Activated naive CD4-positive, alpha-beta T cell treated with anti-CD3 and anti-CD28 coated beads for 36 hours (primary cell): Measurements from ENCODE around the gene SIM2. TPM values are rescaled to one million over a fixed set of nuclear protein-coding genes. Genes with fewer than 3 reads are reported as not detected.

Experiments
- CTCF ChIA-PET: fragments of 350-600 bp; sonication (Branson Sonifier 250); formaldehyde crosslinking; loops from one replicate; lab custom pipeline; 2021; ENCODE audit warnings: antibody characterized with exemption; lab: Charles Lee
- DNase-seq: peaks from one replicate; pipeline ENCODE4 v3.0.0-alpha.2; 2020
- H3K27ac Mint-ChIP-seq: one replicate; pipeline ENCODE4 v1.8.0; 2021; ENCODE audit warnings: mild to moderate bottlenecking, mixed read lengths
- H3K27me3 Mint-ChIP-seq: one replicate; pipeline ENCODE4 v1.8.0; 2021; ENCODE audit warnings: low read depth, mixed read lengths
- H3K36me3 Mint-ChIP-seq: one replicate; pipeline ENCODE4 v1.8.0; 2021; ENCODE audit warnings: low read depth, mixed read lengths
- H3K4me1 Mint-ChIP-seq: one replicate; pipeline ENCODE4 v1.8.0; 2021; ENCODE audit warnings: low read depth, mixed read lengths
- H3K4me3 Mint-ChIP-seq: one replicate; pipeline ENCODE4 v1.8.0; 2021; ENCODE audit warnings: mild to moderate bottlenecking, moderate library complexity, mixed read lengths
- H3K9me3 Mint-ChIP-seq: one replicate; pipeline ENCODE4 v1.8.0; 2021; ENCODE audit warnings: mixed read lengths
- intact Hi-C: fragments of 100-400 bp; cut with micrococcal nuclease; formaldehyde crosslinking; loops from one replicate; pipeline ENCODE4 v1.15.1; 2023
- total RNA-seq, 2 experiments: library from RNA; stranded (reverse); gene quantifications; one replicate each; pipeline ENCODE4 v1.2.3, GENCODE V29; 2021

The SIM2 gene
- total RNA-seq, 2 experiments from 2014 or later, result 0.74 to 0.94 TPM

GRCh38 chr21:36791695-36792470, 93.0 kb downstream of the SIM2 start:
- Mint-ChIP-seq H3K36me3 (peaks cover 2% of the 10 kb centered on the region), H3K4me3 (no peak overlapping the region), H3K27me3 (no peaks in the 10 kb centered on the region), H3K4me1 (no peaks in the 10 kb centered on the region), H3K27ac (no peak overlapping the region), H3K9me3 (peaks cover 3% of the 10 kb centered on the region)
- CTCF ChIA-PET, result no interaction called here
- intact Hi-C loops, result no loop called here
- no peak for DNase-seq

GRCh38 chr21:36792505-36792967, 93.6 kb downstream of the SIM2 start:
- no peaks in the 10 kb centered on the region for H3K4me1 Mint-ChIP-seq
- H3K27me3 Mint-ChIP-seq, result no peaks in the 10 kb centered on the region
- H3K36me3 Mint-ChIP-seq, result peaks cover 2% of the 10 kb centered on the region
- intact Hi-C loops, result no loop called here
- no peak overlapping the region for H3K4me3 Mint-ChIP-seq
- CTCF ChIA-PET, result no interaction called here
- H3K9me3 Mint-ChIP-seq, result peaks cover 6% of the 10 kb centered on the region
- H3K27ac Mint-ChIP-seq, result no peak overlapping the region
- peak; percentile 15 for DNase-seq

- H3K4me3 Mint-ChIP-seq, result no peak overlapping the region
- no peak overlapping the region for H3K27ac Mint-ChIP-seq
- CTCF ChIA-PET, result interaction anchor here (0.5 kb wide), 1 partner anchor 248 kb away, joined by 3 read pairs; no protein-coding TSS in a partner anchor
- intact Hi-C loops, result no loop called here
- H3K9me3 Mint-ChIP-seq, result peaks cover 17% of the 10 kb centered on the region
- DNase-seq, result no peak
- H3K36me3 Mint-ChIP-seq, result peaks cover 13% of the 10 kb centered on the region
- no peaks in the 10 kb centered on the region for H3K4me1 Mint-ChIP-seq
- no peaks in the 10 kb centered on the region for H3K27me3 Mint-ChIP-seq
Observed at GRCh38 chr21:36796070-36796469, 97.2 kb downstream of the SIM2 start.

GRCh38 chr21:36798491-36798890, 99.6 kb downstream of the SIM2 start:
- Mint-ChIP-seq H3K4me1 (no peaks in the 10 kb centered on the region), H3K36me3 (peaks cover 14% of the 10 kb centered on the region), H3K27ac (no peak overlapping the region), H3K27me3 (no peaks in the 10 kb centered on the region), H3K4me3 (no peak overlapping the region), H3K9me3 (peaks cover 17% of the 10 kb centered on the region)
- DNase-seq, result no peak
- intact Hi-C loops, result no loop called here
- CTCF ChIA-PET, result no interaction called here

Other genes with a start within 250 kb of the SIM2 start
- gene CLDN14, start 219.0 kb upstream of the SIM2 start, total RNA-seq, result not detected